Endometrium (tissue), 2 donors: Measurements from ENCODE around the gene STARD3NL.
"Not testable (repeated sequence)": the region's sequence is repeated elsewhere in the genome, so short reads cannot be mapped to it uniquely, and the experiment has no call there.

Experiments
- FAIRE-seq: peaks from 2 replicates; lab custom pipeline; 2012; peaks lifted over from hg19 to GRCh38; lab: Jason Lieb, UNC
- donor health status: control.
- donor health status: control.

STARD3NL gene

GRCh38 chr7:38223306-38223705 lies 45.3 kb downstream of the STARD3NL start:
- FAIRE-seq = no peak

- no peak for FAIRE-seq
These were observed 46.3 kb downstream of the STARD3NL start for GRCh38 chr7:38224392-38224791.

DNA sequence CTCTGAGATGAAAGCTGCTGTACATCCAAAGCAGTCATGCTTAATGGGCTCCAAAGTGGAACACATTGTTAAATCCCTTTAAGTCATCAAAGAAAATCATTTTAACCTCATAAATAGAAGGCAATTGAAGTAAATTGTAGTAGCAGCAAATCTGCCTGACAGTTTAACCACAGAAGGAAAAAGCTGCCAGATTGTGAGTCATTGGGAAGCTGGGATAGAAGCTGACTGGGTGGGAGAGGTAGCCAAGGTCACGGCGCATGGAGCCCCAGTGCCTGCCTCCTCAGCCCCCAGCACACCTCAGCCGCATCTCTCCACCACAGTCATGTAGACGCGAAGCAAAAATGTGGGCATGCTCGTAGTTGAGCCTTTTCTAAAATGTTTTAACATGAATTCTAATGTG lies 51.3 kb downstream of the STARD3NL start:
- peak; percentile 86 for FAIRE-seq

DNA sequence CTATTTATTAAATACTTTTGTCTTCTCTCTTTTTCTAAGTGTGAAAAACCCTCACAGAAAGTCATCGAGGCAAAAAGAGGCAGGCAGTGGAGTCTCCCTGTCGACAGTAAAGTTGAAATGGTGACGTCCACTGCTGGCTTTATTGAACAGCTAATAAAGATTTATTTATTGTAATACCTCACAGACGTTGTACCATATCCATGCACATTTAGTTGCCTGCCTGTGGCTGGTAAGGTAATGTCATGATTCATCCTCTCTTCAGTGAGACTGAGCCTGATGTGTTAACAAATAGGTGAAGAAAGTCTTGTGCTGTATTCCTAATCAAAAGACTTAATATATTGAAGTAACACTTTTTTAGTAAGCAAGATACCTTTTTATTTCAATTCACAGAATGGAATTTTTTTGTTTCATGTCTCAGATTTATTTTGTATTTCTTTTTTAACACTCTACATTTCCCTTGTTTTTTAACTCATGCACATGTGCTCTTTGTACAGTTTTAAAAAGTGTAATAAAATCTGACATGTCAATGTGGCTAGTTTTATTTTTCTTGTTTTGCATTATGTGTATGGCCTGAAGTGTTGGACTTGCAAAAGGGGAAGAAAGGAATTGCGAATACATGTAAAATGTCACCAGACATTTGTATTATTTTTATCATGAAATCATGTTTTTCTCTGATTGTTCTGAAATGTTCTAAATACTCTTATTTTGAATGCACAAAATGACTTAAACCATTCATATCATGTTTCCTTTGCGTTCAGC lies 52.0 kb downstream of the STARD3NL start:
- FAIRE-seq = peak; percentile 98

DNA sequence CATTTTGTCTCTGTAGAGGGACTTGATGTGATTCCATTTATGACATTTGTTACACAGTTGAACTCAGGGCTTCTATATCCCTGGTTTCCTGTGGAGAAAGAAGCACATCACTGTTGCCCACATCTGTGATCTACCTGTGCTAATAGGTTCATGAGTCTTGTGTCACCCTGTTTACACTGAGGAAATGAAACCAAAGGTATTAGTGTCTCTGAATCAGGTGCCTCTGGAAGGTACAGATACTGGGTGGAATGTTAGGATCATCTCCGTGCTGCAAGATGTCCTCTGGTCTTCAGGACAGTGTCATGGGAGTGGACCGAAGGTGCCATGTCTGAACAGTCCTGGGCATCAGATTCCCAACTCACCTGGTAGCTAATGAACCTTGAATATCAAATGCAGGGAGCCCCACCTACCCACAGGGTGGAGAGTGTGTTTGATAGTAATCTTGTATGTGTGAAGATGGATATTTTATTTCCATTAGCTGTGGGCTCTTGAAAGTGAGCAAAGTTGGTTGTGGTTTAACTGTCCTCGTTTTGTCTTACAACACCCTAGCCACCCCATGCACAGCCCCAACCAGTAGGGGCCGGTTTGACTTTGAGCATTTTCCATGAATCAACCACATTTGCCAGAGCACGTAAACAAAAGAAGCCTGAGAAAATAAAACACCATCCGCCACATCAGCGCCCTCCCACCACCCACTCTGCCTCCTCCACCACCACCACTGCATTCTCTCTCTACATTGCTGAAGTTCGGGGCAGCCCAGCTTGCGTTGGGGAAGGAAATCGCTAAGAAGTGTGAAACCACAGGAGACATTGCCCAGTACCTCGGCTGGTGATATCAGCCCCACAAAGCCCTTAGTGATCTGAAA lies 54.7 kb downstream of the STARD3NL start:
- FAIRE-seq = no peak

- not testable (repeated sequence) for FAIRE-seq
These were observed 56.7 kb downstream of the STARD3NL start for GRCh38 chr7:38234759-38235158.

DNA sequence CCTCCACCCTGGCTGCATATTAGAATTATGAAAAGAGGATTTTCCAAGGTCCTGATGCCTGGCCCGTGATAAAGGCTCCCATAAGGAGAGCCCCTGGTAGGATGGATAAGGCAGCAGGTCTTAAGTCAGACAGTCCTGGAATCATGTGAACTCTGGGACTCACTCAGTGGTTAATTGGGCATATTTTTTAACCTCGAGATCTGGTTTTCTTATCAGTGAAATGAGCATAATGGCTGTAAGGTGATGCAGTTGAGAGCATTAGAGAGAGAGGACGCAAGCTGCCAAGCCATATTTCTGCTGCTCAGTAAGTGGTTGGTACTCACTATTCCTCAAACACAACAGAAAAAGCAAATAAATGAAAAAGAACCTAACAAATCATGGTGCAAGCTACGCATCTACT lies 57.6 kb downstream of the STARD3NL start:
- no peak for FAIRE-seq

- FAIRE-seq = not testable (repeated sequence)
These were observed 61.1 kb downstream of the STARD3NL start for GRCh38 chr7:38239129-38239528.

DNA sequence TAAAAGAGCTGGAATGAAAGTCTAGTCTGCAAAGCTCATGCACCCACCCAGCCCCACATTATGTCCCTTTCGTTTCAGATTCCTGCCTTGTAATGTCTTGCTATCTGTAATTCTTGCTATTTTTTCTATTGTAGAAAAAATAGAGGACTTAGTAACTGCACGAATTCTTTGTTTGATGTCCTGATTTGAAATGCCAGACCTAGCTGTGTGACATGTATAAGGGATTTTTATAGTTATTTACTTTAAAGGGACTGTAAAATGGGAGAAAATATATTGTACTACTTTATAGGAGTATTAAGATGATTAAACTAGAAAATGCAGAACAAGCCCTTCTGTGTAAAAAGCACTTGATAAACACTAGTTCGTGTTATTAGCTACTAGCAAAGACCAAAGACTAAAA lies 63.0 kb downstream of the STARD3NL start:
- FAIRE-seq = no peak

DNA sequence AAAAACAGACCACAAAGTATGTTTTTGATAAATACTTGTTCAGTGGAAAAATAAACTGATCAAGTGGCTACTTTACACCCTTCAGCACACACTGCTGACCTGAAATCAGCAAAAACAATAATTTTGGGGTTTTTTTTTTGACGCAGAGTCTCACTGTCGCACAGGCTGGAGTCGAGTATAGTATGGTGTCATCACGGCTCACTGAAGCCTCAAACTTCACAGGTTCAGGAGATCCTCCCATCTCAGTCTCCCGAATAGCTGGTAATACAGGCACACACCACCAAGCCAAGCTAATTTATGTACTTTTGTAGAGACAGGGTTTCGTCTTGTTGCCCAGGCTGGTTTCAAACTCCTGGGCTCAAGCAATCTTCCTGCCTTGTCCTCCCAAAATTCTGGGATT lies 64.8 kb downstream of the STARD3NL start:
- no peak for FAIRE-seq

GRCh38 chr7:38243345-38243744 lies 65.3 kb downstream of the STARD3NL start:
- FAIRE-seq = not testable (repeated sequence)

DNA sequence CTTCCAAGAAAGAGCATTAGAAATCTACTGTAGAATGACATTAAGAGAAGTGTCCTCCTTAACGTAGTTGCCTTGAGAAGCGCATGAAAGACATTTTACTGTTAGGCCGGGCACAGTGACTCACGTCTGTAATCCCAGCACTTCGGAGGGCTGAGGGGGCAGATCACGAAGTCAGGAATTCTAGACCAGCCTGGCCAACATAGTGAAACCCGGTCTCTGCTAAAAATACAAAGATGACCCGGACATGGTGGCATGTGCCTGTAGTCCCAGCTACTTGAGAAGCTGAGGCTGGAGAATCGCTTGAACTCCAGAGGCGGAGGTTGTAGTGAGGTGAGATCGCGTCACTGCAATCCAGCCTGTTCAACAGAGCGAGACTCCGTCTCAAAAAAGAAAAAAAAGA lies 66.5 kb downstream of the STARD3NL start:
- no peak for FAIRE-seq

- FAIRE-seq = no peak
These were observed 67.4 kb downstream of the STARD3NL start for GRCh38 chr7:38245409-38245977.

GRCh38 chr7:38248069-38248567 lies 70.1 kb downstream of the STARD3NL start:
- no peak for FAIRE-seq

- not testable (repeated sequence) for FAIRE-seq
These were observed 71.8 kb downstream of the STARD3NL start for GRCh38 chr7:38249849-38250248.

DNA sequence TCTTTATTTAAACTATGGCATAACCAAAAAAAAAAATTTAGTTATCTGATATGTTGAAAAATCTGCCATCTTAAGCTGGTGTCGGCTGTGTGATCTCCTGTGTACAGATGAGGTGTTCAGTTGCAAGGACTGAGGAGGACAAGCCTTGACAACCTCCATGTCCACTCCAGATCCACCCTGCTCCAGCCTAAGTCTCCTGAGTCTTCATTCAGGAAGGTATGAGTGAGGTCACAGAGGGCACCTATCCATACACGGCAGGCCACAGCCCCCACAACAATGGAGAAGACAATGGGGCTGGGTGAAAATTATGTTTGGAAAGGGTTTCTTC lies 79.3 kb downstream of the STARD3NL start:
- no peak for FAIRE-seq

- FAIRE-seq = not testable (repeated sequence)
These were observed 81.1 kb downstream of the STARD3NL start for GRCh38 chr7:38259157-38259556.

- FAIRE-seq = not testable (repeated sequence)
These were observed 83.6 kb downstream of the STARD3NL start for GRCh38 chr7:38261601-38262000.

GRCh38 chr7:38262026-38262425 lies 84.0 kb downstream of the STARD3NL start:
- FAIRE-seq = not testable (repeated sequence)

- no peak for FAIRE-seq
These were observed 84.5 kb downstream of the STARD3NL start for GRCh38 chr7:38262545-38262944.

- not testable (repeated sequence) for FAIRE-seq
These were observed 85.2 kb downstream of the STARD3NL start for GRCh38 chr7:38263274-38263673.

DNA sequence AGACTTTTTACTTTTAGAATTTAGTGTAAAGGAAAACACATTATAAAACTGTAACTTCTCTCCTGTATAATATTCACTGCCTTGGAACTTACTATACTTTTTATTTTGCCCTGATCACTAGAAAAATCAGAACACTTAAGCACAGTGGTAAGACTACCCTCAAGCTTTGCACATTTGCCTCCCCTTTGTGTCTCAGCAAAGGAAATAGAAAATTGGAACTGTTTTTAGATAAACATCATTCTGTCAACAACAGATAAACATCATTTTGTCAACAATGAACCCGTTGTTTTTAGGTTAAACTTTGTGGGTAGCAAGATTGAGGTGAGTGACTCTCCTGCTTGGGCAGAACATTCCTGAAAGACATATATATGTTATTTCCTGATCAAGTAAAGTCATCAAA lies 86.6 kb downstream of the STARD3NL start:
- not testable (repeated sequence) for FAIRE-seq

DNA sequence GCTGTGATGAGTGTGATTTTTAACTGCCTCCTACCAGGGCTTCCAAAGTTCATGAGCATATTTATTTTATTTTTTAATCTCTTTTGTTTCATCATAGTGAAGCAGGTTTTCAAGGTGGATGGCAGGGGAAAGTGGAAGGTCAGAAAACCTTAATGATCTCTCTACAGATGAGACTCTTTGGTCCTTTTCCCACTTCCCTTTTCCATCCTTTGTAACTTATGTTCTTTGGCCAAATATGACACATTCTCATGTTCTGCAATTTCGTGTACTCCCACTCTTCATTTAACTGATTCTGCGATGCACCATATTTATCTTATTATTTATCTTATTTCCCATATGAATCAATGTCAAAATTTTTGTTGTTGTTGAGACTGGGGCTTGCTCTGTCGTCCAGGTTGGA lies 87.9 kb downstream of the STARD3NL start:
- FAIRE-seq = not testable (repeated sequence)
